PC-9 (cell line): ENCODE data around the gene GEN1.

Experiments
- CTCF ChIP-seq: fragments of 200-600 bp; sonication (generic); conservative IDR thresholded peaks from 2 replicates; pipeline ENCODE4 v1.6.1; 2017; ENCODE audit warnings: mixed run types, antibody characterized with exemption, mild to moderate bottlenecking, moderate library complexity
- EZH2 ChIP-seq: fragments of 200-600 bp; sonication (generic); IDR thresholded peaks from 2 replicates; pipeline ENCODE4 v1.8.0; 2017; ENCODE audit warnings: antibody characterized with exemption, low read depth

- no peak for TF ChIP-seq CTCF
- no peak for TF ChIP-seq EZH2
Measured at GRCh38 chr2:17827316-17827715, 73.4 kb downstream of the GEN1 start.
